Activated T-cell treated with anti-CD3 and anti-CD28 coated beads, Interleukin-2, amount 50 U/mL, for 1 hour (primary cell): ENCODE data around the gene IGSF8.

Source experiments
- DNase-seq: peaks from one replicate; pipeline ENCODE4 v3.0.0-alpha.2; 2020

Gene IGSF8, protein sequence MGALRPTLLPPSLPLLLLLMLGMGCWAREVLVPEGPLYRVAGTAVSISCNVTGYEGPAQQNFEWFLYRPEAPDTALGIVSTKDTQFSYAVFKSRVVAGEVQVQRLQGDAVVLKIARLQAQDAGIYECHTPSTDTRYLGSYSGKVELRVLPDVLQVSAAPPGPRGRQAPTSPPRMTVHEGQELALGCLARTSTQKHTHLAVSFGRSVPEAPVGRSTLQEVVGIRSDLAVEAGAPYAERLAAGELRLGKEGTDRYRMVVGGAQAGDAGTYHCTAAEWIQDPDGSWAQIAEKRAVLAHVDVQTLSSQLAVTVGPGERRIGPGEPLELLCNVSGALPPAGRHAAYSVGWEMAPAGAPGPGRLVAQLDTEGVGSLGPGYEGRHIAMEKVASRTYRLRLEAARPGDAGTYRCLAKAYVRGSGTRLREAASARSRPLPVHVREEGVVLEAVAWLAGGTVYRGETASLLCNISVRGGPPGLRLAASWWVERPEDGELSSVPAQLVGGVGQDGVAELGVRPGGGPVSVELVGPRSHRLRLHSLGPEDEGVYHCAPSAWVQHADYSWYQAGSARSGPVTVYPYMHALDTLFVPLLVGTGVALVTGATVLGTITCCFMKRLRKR

DNA sequence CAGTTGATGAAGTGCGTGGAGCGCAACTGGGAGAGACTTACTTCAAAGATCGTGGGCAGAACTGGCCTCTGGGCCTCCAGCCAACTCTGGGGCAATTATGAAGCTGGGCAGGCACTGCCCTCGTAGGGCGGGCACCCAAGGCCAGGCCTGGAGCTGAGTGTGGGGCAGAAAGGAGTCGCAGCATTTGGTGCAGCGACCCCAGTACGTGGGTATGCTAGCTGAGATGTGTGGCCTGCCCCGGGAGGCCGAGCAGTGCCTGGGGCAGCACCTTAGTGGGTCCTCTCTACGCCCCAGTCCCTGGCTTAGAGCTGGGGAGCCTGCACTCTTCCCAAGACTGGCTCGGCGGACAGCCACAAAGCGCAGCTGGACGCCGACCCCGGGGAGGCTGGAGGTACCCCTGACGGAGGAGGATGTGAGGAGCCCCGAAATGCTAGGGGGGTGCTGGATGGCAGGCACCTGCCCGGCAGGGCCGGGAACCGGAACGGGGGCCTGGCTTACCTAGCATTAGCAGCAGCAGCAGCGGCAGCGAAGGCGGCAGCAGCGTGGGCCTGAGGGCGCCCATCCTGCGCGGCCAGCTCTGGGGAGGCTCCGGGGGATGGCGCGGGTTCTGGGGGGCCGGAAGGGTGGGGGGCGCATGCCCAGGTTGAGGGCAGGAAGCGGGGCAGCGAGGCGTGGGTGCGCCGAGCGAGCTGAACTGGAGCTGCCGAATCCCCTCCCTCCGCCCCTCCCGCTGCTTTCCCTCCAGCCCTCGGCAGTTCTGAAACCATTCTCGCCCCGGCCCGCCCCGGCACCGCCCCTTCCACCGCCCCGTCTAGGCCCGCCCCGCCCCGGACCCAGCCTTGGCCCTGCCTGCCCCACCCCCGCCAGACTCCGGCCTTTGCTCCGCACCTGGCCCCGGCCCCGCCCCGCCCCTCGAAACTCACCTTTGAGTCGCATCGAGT lies at the start of gene IGSF8:
IGSF8 (minus strand) TSS at position 709 of the 941 bp plus-strand sequence; CDS start at position 562, 147 bp downstream.
- DNase-seq: peak; percentile 94

DNA sequence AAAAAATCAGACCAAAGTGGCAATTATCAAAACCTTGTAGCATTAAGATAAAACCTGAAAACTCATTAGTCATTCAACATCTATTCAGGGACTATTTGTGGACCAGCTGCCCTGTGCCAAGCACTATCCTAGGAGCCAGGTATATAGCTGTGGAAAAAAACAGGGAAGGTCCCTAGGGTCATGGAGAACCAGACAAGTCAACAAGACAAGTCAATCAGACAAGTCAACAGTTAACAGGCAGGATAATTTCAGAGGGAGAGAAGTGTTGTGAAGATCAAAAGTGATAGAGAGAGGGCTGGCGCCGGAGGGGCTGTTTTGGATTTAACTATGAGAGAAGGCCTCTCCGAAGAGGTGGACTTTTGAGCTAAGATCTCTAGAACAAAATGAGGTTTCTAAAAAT lies 49.7 kb upstream of the IGSF8 start:
- DNase-seq: no peak

DNA sequence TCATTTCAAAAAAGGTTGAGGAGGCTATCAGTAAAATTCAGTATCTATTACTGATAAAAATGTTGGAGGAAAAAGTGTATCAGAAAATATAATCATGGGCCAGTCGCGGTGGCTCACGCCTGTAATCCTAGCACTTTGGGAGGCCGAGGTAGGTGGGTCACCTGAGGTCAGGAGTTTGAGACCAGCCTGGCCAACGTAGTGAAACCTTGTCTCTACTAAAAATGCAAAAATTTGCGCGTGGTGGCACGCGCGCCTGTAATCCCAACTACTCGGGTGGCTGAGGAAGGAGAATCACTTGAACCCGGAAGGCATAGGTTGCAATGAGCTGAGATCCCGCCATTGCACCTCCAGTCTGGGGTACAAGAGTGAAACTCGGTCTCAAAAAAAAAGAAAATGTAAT lies 47.7 kb upstream of the IGSF8 start:
- no peak for DNase-seq

DNA sequence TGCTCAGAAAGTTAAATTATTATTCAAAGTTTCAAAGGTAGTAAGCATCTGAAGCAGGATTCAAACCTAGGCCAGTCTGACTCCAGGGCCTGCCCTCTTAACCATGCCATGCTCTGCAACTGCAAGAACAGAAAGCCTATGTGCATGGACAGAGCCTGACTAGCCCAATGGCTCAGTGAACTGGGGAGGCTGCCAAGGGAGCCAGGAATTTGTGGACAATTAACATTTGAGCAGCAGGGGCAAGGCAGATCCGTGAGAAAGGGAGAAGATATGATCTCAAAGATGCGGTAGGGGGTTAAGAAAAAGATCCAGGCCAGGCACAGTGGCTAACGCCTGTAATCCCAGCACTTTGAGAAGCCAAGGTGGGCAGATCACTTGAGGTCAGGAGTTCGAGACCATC lies 46.5 kb upstream of the IGSF8 start:
- DNase-seq: no peak

DNA sequence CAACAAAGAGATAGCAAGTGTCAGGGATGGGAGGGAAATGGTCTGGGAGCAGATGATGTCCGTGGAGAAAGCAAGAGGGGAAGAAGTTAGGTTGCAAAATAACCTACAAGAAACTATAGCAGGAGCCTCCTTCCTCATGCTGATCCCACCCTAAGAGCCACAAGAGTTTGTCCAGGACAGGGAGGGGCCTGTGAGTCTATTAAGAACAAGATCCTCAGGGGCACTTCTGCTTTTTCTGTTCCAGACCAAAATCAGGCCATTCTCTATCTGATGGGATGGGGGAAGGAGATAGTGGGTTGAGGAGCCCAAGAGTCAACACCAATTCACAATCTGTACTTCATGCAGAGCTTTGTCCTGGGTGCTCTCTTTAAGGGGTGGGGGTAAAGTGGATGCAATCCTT lies 45.3 kb upstream of the IGSF8 start:
- no peak for DNase-seq

DNA sequence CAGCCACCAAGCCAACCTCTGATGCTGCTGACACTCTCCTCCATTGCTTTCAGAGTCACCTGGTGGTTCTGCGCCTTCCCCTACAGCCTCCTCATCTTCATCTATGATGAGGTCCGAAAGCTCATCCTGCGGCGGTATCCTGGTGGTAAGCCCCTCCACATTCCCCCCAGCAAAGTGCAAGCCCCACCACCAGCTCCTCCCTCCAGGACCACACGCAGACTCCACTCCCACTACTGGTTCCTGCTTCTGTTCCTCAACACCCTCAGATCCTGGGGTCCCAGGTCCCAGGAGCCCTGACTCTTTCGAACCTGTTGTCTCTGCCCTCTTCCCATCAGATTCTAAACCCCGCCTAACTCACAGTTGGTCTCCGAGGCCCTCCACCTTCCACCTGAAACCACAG lies 41.4 kb upstream of the IGSF8 start:
- DNase-seq: no peak

DNA sequence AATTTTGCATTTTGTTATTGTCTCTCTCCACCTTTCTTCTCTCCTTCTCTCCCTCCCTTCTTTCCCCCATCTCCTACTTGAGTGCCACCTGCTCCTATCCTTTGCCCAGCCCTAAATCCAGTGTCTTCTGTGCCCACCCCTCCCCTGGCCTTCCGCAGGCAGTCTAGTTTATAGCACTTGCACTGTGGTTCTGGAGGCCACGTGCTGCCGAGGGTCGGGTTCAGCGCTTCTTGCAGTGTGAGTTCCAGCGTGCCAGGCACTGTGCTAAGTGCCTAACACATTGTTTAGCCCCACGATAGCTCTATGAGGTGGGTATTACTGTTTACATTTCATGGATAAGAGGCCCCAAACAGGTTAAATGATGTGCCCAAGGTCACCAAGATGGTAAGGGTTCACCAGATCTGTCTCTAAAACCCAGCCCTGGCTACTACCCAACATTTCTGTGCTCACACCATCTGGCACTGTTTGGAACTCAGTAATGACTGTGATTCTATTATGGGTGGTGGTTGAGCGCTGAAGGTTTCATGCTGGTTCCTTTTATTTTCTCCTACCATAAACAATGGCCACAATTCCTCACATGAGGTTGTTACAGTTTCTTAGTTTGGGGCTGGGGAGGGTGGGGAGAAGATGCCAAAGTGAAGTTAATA lies 38.9 kb upstream of the IGSF8 start:
- no peak for DNase-seq

DNA sequence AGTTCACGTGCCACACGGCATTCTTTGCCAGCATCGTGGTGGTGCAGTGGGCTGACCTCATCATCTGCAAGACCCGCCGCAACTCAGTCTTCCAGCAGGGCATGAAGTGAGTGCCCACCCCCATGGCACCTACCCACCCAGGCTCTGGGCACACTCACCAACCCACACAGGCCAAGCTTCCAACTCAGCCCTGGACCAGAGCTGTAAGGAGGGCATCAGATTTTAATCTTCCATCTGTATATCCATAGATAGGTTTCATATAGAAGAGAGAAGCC lies 38.4 kb upstream of the IGSF8 start:
- DNase-seq: no peak

DNA sequence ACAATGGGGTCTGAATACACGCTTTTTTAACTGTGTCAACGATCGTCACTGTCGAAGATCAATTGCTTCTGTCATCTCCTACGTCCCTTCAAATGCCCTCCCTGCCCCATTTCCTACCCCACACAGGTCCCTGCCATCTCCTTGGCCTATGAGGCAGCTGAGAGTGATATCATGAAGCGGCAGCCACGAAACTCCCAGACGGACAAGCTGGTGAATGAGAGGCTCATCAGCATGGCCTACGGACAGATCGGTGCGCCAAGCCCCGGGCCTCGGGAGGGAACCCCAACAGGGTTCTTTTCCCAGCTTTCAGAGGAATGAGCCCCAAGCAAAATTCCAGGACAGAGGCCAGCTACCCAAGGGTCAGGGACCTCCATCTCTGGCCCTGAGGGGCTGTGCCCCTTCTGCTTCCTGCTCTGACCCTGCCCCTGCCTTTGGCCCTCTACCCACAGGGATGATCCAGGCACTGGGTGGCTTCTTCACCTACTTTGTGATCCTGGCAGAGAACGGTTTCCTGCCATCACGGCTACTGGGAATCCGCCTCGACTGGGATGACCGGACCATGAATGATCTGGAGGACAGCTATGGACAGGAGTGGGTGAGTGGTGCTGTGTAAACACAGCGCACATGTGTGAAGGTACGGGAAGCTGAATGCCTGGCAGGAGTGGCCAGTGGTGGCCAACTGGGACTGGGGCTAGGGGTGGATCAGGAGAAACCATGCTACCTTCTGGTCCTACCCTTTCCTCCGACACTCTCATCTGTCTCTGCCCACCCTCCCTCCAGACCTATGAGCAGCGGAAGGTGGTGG lies 37.9 kb upstream of the IGSF8 start:
- no peak for DNase-seq

DNA sequence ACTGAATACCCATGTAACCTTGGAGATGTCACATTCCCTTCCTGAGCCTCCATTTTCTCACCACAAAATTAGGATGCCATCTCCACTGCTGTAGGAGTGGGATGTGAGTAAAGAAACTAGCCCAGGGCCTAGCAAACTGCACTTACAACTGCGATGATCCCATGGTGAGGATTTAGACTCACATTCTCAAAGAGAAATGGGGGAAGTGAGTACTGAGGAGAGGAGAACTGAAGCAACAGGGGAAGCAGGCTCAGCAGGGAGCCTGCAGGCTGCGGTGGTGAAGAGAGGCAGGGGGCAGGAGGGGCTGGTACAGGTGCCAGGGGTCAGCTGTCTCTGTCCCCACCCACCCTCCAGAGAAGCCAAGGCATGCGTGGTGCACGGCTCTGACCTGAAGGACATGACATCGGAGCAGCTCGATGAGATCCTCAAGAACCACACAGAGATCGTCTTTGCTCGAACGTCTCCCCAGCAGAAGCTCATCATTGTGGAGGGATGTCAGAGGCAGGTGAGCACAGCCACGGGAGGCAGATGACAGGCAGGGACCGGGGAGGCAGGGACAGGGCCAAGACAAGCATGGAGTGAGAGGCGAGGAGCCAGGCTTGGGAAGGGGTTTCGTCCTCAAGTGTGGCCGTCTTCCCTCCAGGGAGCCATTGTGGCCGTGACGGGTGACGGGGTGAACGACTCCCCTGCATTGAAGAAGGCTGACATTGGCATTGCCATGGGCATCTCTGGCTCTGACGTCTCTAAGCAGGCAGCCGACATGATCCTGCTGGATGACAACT lies 36.6 kb upstream of the IGSF8 start:
- no peak for DNase-seq

DNA sequence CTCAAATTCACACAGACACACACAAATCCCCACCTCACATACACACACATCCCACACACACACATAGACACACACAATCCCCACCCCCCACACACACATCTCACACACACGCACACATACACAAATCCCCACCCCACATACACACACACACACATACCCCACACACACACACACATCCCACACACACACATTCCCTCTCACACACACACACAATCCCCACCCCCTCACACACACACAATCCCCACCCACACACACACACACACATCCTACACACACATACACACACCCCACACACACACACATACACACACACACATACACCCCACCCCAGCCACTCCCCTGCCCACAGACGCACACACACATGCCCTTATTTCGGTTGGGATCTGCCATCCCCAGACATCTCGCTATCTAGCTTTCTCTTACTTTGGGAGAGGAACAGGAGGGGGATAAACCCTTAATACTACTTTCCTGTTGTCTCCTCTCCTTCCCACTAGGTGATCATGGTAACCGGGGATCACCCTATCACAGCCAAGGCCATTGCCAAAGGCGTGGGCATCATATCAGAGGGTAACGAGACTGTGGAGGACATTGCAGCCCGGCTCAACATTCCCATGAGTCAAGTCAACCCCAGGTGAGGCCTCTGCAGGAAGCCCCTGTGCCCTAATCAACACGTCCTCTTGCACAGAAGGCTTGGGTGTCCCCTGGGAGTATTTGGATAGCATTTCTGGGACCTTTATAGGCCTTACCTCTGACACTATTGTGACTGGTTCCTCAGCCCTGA lies 35.8 kb upstream of the IGSF8 start:
- DNase-seq: no peak

DNA sequence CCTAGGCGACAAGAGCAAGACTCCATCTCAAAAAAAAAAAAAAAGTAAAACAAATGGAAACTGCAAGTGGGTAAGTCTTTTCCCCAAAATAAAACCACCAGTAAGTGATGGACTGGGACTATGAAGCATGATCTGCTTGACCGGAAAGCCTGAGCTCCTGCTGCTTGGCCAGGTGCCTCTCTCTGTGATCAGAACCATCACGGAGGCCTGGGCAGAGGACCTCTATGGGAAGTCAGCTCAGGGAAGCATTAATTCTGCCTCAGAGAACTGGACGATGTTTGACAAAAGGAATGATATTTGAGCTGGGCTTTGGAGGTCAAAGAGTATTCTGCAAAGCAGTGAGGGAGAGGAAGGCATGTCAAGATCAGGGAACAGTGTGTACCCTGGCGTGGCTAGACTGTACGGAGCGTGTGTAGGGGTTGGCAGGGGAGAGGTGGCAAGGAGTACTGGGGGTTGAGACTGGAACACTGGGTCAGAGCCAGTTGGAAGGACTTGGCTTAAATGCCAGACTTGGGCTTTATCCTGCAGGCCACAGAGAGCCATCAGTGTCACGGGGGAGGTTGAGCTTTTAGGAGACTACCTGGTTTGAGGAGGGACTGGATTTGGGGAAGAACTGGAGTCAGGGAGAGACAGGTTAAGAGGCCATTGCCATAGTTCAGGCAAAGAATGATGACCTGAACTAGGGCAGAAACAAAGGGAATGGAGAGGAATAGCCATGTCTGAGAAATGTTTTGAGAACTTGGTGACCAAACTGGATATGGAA lies 33.6 kb upstream of the IGSF8 start:
- no peak for DNase-seq

DNA sequence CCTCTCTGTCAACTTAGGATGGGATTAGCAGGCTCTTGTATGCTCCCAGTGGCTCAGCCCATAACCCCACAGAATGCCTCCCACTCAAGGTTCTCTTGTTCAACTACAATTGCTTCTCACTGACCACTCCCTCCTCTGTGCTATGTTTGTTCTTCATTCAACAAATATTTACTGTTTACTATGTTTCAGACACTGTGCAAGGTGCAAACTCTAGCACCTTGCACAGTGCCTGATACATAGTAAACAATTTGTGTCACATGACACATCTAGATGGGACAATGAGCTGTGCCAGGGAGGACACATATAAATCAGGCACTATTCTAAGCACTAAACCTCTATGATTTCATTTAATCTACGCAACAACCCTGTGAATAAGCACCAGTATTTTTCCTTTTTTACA lies 32.5 kb upstream of the IGSF8 start:
- DNase-seq: no peak

DNA sequence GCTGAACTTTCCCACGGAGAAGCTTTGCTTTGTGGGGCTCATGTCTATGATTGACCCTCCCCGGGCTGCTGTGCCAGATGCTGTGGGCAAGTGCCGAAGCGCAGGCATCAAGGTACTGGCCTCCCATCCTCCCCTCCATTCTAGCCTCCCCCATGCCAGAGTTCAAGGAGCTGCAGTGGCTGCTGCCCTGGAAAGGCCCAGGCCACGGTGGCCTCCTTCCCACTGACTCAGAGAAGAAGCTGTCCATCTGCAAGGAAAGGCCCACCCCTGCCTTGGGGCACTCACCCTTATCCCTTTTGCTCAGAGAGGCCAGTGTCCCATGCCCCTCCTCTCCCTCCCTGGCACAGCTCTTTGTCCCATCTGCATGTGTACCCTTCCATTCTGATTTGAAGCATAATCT lies 32.1 kb upstream of the IGSF8 start:
- no peak for DNase-seq

DNA sequence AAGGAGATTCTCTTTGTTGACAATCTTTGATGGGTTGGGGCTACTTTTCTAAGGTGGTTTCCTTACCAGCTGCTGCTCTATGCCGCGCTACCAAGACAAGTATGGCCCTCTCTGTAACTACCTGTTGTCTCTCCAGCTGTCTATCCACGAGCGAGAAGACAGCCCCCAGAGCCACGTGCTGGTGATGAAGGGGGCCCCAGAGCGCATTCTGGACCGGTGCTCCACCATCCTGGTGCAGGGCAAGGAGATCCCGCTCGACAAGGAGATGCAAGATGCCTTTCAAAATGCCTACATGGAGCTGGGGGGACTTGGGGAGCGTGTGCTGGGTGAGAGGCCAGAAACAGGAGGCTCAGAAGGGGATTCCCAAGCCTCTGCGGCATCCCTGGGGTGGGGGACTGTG lies 31.5 kb upstream of the IGSF8 start:
- DNase-seq: no peak

DNA sequence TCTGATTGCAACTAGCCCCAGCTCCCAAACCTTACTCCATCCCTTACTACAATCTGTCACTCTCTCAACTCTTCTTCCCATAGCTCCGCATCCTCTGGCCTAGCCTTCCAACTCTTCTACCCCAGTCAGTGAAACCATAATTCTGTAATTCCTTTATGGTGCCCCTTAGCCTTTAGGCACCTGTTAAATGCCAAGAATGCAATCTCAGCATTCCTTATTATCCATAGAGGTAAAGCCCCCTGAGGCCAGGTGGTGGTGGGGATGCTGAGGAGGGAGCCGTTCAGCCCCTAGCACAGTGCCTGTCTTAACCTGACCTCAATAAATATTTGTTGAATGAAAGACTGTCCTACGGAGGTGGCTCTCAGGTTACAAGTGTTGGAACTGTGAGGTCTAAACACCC lies 31.1 kb upstream of the IGSF8 start:
- no peak for DNase-seq

DNA sequence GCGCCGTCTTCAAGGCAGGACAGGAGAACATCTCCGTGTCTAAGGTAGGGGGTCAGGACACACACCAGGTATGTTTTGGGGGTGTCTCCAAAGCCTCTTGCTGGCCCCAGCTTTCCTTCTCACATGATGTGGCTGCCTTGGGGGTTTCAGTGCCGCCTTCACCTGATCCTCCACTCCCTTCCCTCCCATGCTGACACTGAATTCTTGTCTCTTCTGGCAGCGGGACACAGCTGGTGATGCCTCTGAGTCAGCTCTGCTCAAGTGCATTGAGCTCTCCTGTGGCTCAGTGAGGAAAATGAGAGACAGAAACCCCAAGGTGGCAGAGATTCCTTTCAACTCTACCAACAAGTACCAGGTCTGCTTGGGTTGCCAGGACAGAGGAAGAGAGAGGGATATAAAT lies 30.6 kb upstream of the IGSF8 start:
- DNase-seq: no peak

DNA sequence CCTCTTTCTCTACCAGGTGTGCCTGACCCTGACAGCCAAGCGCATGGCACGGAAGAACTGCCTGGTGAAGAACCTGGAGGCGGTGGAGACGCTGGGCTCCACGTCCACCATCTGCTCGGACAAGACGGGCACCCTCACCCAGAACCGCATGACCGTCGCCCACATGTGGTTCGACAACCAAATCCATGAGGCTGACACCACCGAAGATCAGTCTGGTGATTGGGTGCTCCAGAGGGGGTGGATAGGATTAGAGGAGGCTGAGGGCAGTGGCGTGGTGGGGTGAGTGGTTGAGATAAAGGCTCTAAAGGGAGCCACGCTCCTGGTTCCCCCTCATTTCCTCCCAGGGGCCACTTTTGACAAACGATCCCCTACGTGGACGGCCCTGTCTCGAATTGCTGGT lies 30.2 kb upstream of the IGSF8 start:
- no peak for DNase-seq

DNA sequence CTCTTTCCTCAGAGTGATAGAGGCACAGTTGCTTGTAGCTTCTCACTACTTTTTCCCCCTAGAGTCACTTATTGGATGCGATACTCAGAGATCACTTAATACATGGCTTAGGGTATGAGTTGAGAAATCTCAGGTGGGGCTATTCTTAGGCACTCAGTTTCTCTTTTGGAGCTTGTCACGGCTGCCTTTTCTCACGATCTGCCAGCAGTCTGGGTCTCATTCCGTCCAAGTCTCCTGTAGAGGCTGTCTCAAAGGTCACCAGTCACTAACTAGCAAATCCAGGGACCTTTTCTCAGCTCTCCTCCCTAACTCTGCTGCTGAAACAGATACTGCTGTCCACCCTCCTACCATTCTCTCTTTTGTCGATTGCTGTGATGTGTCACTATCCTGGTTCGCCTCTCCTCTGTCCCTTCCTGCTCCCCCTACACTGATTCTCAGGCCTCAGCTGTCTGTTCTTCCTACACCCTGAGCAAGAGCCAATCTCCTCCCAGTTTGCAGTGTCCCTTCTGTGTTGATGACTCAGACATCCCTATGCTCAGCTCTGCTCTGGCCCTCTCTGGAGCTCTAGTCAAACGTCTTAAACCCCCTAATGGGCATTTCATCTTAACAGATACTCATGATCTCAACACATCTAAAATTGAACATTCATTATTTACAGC lies 29.6 kb upstream of the IGSF8 start:
- no peak for DNase-seq

DNA sequence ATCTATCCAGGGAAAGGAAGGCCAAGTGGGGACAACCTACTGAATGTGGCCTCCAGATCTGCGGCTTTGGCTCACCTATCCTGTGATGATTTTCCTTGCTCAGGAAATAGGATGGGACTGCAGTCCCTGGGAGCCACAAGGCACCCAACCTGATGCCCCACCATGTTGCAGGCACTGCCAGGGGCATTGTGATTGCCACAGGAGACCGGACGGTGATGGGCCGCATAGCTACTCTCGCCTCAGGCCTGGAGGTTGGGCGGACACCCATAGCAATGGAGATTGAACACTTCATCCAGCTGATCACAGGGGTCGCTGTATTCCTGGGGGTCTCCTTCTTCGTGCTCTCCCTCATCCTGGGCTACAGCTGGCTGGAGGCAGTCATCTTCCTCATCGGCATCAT lies 29.0 kb upstream of the IGSF8 start:
- DNase-seq: no peak
